Endodermal cell (in vitro differentiated cells): Measurements from ENCODE around the gene SH2D1A. TPM values are rescaled to one million over a fixed set of nuclear protein-coding genes. Genes with fewer than 3 reads are reported as not detected.

ENCODE experiments used
- DNase-seq: peaks from one replicate; pipeline ENCODE4 v3.0.0-alpha.2; 2017
- H3K27ac ChIP-seq: 2 replicates; pipeline ENCODE4 v1.5.1; 2013; ENCODE audit warnings: mild to moderate bottlenecking, low read depth, low read length, moderate library complexity
- H3K27me3 ChIP-seq: 2 replicates; pipeline ENCODE4 v1.6.1; 2013; ENCODE audit warnings: mild to moderate bottlenecking, low read length, moderate library complexity; ENCODE audit not compliant: insufficient read depth, control insufficient read depth, poor library complexity, severe bottlenecking
- H3K36me3 ChIP-seq: 2 replicates; pipeline ENCODE4 v1.7.0; 2013; ENCODE audit warnings: mild to moderate bottlenecking, low read length, moderate library complexity; ENCODE audit not compliant: control insufficient read depth, insufficient read depth
- H3K4me1 ChIP-seq: one replicate; pipeline ENCODE4 v1.7.0; 2013; ENCODE audit warnings: low read length; ENCODE audit not compliant: control insufficient read depth, insufficient read depth
- H3K4me3 ChIP-seq: 2 replicates; pipeline ENCODE4 v1.5.1; 2013; ENCODE audit warnings: mild to moderate bottlenecking, low read length, moderate library complexity
- H3K9ac ChIP-seq: 2 replicates; pipeline ENCODE4 v1.6.1; 2013; ENCODE audit warnings: mild to moderate bottlenecking, low read length, moderate library complexity; ENCODE audit not compliant: poor library complexity, severe bottlenecking; ENCODE audit errors: extremely low read depth
- H3K9me3 ChIP-seq: 2 replicates; pipeline ENCODE4 v1.6.1; 2013; ENCODE audit warnings: mild to moderate bottlenecking, low read length, moderate library complexity; ENCODE audit not compliant: control insufficient read depth
- H3K27ac Mint-ChIP-seq: 2 replicates; pipeline ENCODE4 v1.8.0; 2020; ENCODE audit warnings: mixed read lengths
- H3K27me3 Mint-ChIP-seq: 2 replicates; pipeline ENCODE4 v1.8.0; 2021; ENCODE audit warnings: mild to moderate bottlenecking, mixed read lengths; ENCODE audit not compliant: insufficient read depth
- H3K36me3 Mint-ChIP-seq: 2 replicates; pipeline ENCODE4 v1.8.0; 2020; ENCODE audit warnings: low read depth, mixed read lengths
- H3K4me1 Mint-ChIP-seq: 2 replicates; pipeline ENCODE4 v1.8.0; 2020; ENCODE audit warnings: mixed read lengths
- H3K4me3 Mint-ChIP-seq: 2 replicates; pipeline ENCODE4 v1.8.0; 2020; ENCODE audit warnings: mild to moderate bottlenecking, moderate library complexity, mixed read lengths
- H3K9me3 Mint-ChIP-seq: 2 replicates; pipeline ENCODE4 v1.8.0; 2020; ENCODE audit warnings: mild to moderate bottlenecking, mixed read lengths
- WGBS, 2 experiments: methylation state at CpG; one replicate each; pipeline versions ENCODE4 v1.1.5 to v1.1.7; 2013; ENCODE audit warnings: missing lambda C conversion rate in 2 of 2, mixed read lengths in 1 of 2; ENCODE audit not compliant: insufficient coverage in 1 of 2, insufficient read length in 1 of 2; 5-methylcytosine and 5-hydroxymethylcytosine counted together
- total RNA-seq, 2 donors: library from RNA; stranded (reverse); fragmentation: NEBNext Ultra II Directional in 1 of 2; extraction: Animal tissue kit (Norgen Biotek cat#: 25700) in 1 of 2; gene quantifications; 2 replicates in 1 of 2; 3 replicates in 1 of 2; pipeline ENCODE4 v1.2.1, GENCODE V29; 2021
- TF ChIP-seq, protein P1 (sequence below): fragments of 200-600 bp; sonication (generic); conservative IDR thresholded peaks from 2 replicates; pipeline ENCODE4 v1.5.0; 2021; ENCODE audit warnings: antibody characterized with exemption, mild to moderate bottlenecking

Gene SH2D1A
- total RNA-seq, 2 donors from 2014 or later: not detected

DNA sequence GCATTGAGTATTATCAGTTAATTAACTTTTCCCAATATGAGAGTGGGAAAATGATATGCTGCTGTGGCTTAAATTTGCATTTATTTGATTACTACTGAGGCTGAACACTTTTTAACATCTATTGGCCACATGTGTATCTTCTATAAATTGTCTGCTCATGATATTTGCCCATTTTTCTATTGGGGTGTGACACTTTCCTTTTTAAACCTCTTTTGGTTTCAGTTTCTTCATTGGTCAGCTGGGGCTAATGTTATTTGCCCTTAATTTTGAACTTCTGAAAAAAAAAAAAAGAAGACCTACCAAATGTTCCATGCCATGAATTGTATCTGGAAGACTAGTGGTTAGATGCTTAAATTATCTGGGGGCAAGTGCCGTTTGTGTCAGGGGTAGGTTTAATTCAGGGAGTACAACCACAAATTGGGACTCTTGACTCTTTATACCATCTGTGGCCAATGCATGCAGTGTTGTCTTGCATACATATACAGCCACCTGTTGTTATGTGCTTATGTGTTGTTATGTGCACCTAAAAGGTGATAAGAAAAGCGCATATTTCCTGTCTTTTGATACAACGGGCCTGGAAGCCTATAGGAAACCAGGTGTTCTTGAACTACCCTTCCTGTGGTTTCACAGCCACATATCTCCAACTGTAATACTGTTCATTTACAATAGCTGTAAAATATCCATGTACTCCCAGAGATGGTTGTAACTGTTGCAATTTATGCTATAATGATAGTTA lies 49.0 kb downstream of the SH2D1A start:
- no peaks in the 10 kb centered on the region for H3K4me1 Mint-ChIP-seq
- H3K27me3 ChIP-seq: no peaks in the 10 kb centered on the region
- H3K36me3 Mint-ChIP-seq: no peaks in the 10 kb centered on the region
- H3K4me1 ChIP-seq: no peaks in the 10 kb centered on the region
- H3K9me3 Mint-ChIP-seq: no peaks in the 10 kb centered on the region
- no peak overlapping the region for H3K4me3 ChIP-seq
- H3K27me3 Mint-ChIP-seq: no peaks in the 10 kb centered on the region
- no peak overlapping the region for H3K4me3 Mint-ChIP-seq
- WGBS, 2 experiments: 83% methylated on average over 2 of the region's 3 CpGs; no CpG with 5 or more reads in 1 of the 2 experiments
- H3K27ac ChIP-seq: no peak overlapping the region
- H3K9ac ChIP-seq: no peak overlapping the region
- no peak for DNase-seq
- TF ChIP-seq, protein P1, sequence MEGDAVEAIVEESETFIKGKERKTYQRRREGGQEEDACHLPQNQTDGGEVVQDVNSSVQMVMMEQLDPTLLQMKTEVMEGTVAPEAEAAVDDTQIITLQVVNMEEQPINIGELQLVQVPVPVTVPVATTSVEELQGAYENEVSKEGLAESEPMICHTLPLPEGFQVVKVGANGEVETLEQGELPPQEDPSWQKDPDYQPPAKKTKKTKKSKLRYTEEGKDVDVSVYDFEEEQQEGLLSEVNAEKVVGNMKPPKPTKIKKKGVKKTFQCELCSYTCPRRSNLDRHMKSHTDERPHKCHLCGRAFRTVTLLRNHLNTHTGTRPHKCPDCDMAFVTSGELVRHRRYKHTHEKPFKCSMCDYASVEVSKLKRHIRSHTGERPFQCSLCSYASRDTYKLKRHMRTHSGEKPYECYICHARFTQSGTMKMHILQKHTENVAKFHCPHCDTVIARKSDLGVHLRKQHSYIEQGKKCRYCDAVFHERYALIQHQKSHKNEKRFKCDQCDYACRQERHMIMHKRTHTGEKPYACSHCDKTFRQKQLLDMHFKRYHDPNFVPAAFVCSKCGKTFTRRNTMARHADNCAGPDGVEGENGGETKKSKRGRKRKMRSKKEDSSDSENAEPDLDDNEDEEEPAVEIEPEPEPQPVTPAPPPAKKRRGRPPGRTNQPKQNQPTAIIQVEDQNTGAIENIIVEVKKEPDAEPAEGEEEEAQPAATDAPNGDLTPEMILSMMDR: no peak
- no peak overlapping the region for H3K27ac Mint-ChIP-seq
- H3K9me3 ChIP-seq: no peaks in the 10 kb centered on the region
- H3K36me3 ChIP-seq: no peaks in the 10 kb centered on the region

DNA sequence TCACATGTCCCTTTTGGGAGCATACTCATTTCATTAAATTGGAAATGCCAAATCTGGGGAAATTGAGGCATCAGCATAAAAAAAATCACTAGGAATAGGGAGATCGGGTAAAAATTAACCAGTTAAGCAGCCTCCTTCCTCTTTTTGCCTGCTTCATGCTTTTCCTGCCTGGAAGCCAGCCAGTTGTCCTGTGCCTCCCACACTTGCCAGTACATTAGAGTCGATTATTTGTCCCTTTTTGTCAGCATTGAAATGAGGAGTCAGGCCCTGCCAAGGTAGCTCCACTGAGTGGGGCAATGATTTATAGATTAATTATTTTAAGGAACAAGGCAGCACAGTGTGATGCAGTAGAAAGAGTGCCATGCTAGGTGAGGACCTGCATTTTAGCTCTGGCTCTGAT lies 55.3 kb downstream of the SH2D1A start:
- H3K4me3 Mint-ChIP-seq: no peak overlapping the region
- Histone ChIP-seq H3K4me3 (no peak overlapping the region), H3K36me3 (no peaks in the 10 kb centered on the region), H3K9ac (no peak overlapping the region), H3K27ac (no peak overlapping the region), H3K4me1 (no peaks in the 10 kb centered on the region), H3K27me3 (no peaks in the 10 kb centered on the region), H3K9me3 (no peaks in the 10 kb centered on the region)
- 85% methylated on average over 2 of the region's 2 CpGs; no CpG with 5 or more reads in 1 of the 2 experiments for WGBS, 2 experiments
- TF ChIP-seq, protein P1: no peak
- peaks cover 5% of the 10 kb centered on the region for H3K4me1 Mint-ChIP-seq
- no peak for DNase-seq
- H3K27me3 Mint-ChIP-seq: no peaks in the 10 kb centered on the region
- no peak overlapping the region for H3K27ac Mint-ChIP-seq
- H3K9me3 Mint-ChIP-seq: no peaks in the 10 kb centered on the region
- H3K36me3 Mint-ChIP-seq: no peaks in the 10 kb centered on the region

DNA sequence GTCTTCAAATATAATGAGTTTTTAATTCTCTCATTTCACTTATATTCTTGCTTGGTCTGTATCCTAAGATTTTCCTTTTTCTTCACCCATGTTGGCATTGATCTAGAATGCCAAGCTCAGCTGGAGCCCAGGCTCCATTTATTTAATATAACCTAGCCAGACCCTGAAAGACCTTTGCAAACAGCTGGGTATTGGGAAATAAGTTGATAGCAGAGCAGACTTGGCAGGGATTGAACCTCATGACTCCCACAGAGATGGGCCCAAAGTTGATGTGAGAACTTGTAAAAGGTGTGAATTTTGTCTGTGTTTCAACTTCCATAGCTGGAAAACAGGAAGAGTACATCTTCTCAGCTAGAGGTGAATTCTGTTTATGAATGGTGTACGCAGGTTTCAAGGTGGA lies 59.5 kb downstream of the SH2D1A start:
- DNase-seq: no peak
- Histone ChIP-seq H3K27ac (no peak overlapping the region), H3K9ac (no peak overlapping the region), H3K4me1 (no peaks in the 10 kb centered on the region), H3K4me3 (no peak overlapping the region), H3K9me3 (no peaks in the 10 kb centered on the region), H3K27me3 (no peaks in the 10 kb centered on the region), H3K36me3 (no peaks in the 10 kb centered on the region)
- Mint-ChIP-seq H3K36me3 (no peaks in the 10 kb centered on the region), H3K9me3 (peaks cover 4% of the 10 kb centered on the region), H3K27me3 (no peaks in the 10 kb centered on the region), H3K4me1 (peaks cover 6% of the 10 kb centered on the region), H3K27ac (no peak overlapping the region), H3K4me3 (no peak overlapping the region)
- TF ChIP-seq, protein P1: no peak
- WGBS, 2 experiments: 100% methylated on average over 1 of the region's 1 CpG; no CpG with 5 or more reads in 1 of the 2 experiments
